Astrocyte of the cerebellum (primary cell): ENCODE data around the gene SLC35D3.

Experiments
- DNase-seq: peaks from one replicate; pipeline ENCODE4 v3.0.0-alpha.2; 2011; ENCODE audit warnings: low read depth
- H3K4me3 ChIP-seq: 2 replicates; pipeline ENCODE4 v1.5.1; 2011; ENCODE audit warnings: mild to moderate bottlenecking, low read depth, low read length, moderate library complexity
- CTCF ChIP-seq: IDR thresholded peaks from 2 replicates; pipeline ENCODE4 v1.5.1; 2012; ENCODE audit warnings: low read length, low read depth, moderate library complexity, mild to moderate bottlenecking; ENCODE audit errors: missing control alignments
- in situ Hi-C: cut with HindIII; loops from 2 replicates; pipeline ENCODE4 v1.10.0; 2017; ENCODE audit warnings: low sequenced_read_pairs

Gene SLC35D3

GRCh38 chr6:136889271-136890193, 32.6 kb upstream of the SLC35D3 start:
- no peak for DNase-seq
- no peak for TF ChIP-seq CTCF
- in situ Hi-C loops: no loop called here
- no peak overlapping the region for H3K4me3 ChIP-seq

- no peak overlapping the region for H3K4me3 ChIP-seq
- in situ Hi-C loops: no loop called here
- no peak for DNase-seq
- no peak for TF ChIP-seq CTCF
Observed at GRCh38 chr6:136890194-136890839, 31.8 kb upstream of the SLC35D3 start.

DNA sequence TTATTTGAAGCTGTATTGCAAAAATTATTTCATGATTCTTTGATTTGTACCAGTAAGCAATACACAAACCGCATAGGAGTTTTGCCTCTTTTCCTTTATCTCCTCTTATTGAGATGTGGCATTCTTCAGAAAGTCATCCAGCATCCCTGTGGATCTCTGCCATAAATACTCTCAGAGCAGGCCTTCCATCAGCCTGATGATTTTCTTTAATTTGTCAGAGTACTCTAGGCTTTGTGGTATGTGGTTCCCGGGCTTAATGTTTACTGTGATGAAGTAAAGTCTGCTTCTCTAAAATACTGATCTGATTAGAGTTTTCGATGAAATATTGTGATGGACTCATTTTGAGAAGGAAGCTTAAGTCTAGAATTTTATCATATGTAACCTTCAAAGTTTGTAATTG, 31.1 kb upstream of the SLC35D3 start:
- no peak overlapping the region for H3K4me3 ChIP-seq
- no peak for DNase-seq
- in situ Hi-C loops: no loop called here
- TF ChIP-seq CTCF: no peak

DNA sequence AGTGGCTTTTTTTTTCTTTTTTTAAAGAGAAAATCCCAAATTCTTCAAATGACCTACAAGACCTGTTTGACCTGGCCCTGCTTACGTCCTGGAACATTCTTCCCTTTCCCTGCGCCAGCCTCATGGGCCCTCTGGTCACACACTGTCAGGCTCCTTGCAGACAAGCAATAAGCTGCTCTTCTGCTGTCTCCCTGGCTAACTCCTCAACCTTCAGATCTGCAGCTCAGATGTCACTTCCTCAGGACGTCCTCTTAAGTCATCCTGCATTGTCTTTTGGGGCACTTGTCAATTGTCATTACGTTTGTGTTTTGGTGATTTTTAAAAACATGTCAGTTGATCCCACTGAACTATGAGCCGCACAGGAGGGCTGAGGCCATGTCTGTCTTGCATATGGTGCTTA, 28.9 kb upstream of the SLC35D3 start:
- no peak for TF ChIP-seq CTCF
- in situ Hi-C loops: no loop called here
- H3K4me3 ChIP-seq: no peak overlapping the region
- no peak for DNase-seq

DNA sequence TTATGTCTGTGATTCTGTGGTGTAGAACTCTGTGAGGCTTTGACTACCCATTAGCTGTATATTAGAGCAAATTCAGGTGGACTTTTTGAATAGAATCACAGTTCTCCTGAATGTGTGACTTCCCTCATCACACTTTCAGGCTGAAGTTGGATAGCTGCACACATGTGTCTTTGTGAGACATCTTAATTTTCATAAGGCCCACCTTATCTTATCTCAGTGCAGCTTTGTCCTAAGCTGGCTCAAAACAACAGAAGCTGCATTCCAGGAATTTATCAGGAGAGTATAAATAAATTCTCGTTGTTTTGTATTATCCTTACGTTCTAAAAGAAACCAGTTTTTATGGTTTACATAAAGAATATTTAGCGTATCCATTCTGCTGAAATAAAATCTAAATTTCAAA, 26.2 kb upstream of the SLC35D3 start:
- H3K4me3 ChIP-seq: no peak overlapping the region
- no peak for DNase-seq
- no peak for TF ChIP-seq CTCF
- in situ Hi-C loops: no loop called here

DNA sequence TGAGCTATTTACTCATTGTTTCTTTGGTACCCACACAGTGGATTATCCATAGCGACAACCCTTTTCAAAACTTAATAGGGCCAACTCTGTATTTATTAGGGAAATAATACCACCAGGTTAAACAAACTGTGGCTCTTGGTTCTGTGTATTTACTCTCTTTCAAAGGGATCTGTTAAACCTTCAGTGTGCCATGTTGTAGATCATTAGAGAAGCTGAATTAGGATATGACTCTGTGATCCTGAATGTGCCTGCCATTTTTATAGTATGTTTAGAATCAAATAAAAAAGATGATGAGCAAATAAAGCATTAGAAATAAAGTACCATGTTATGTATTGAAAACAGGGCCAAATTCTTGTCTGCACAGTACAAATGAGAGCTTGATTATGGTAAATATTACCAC, 25.0 kb upstream of the SLC35D3 start:
- TF ChIP-seq CTCF: no peak
- in situ Hi-C loops: no loop called here
- H3K4me3 ChIP-seq: no peak overlapping the region
- DNase-seq: no peak
